GM12878 (cell line): Measurements from ENCODE around the gene EPB41. TPM values are rescaled to one million over a fixed set of nuclear protein-coding genes. Genes with fewer than 3 reads are reported as not detected.

Source experiments
- ATAC-seq: fragments of 200-7000 bp; cut with Tn5 transposase; 3 replicates; pipeline ENCODE4 v1.9.1; 2020; ENCODE audit warnings: mild to moderate bottlenecking, moderate library complexity
- BruUV-seq: library from RNA; stranded (reverse); fragments of 400-500 nt; replicated peaks from 2 replicates; lab custom pipeline; 2021; lab: Mats Ljungman, UMichigan
- CTCF ChIA-PET: fragments of 300-600 bp; sonication (Branson Sonifier 250); formaldehyde crosslinking; extraction: SDS; loops from one replicate; lab custom pipeline; 2021; ENCODE audit warnings: inconsistent platforms; lab: Yijun Ruan, JAX
- POLR2A ChIA-PET: fragments of 350-600 bp; formaldehyde crosslinking; extraction: SDS; loops from one replicate; lab custom pipeline; 2021; ENCODE audit warnings: inconsistent platforms; lab: Charles Lee
- RAD21 ChIA-PET: fragments of 300-600 bp; sonication (Branson Sonifier 250); formaldehyde crosslinking; loops from one replicate; lab custom pipeline; 2023; ENCODE audit warnings: antibody characterized with exemption; ENCODE audit not compliant: unreplicated experiment; lab: Charles Lee
- SMC1A ChIA-PET: fragments of 300-600 bp; sonication (Branson Sonifier 250); formaldehyde crosslinking; loops from one replicate; lab custom pipeline; 2023; ENCODE audit not compliant: unreplicated experiment, uncharacterized antibody; lab: Charles Lee
- DNase-seq: peaks from one replicate; pipeline ENCODE4 v3.0.0-alpha.2; 2011; ENCODE audit warnings: low read depth, low spot score
- FAIRE-seq: peaks from 3 replicates; lab custom pipeline; 2011; peaks lifted over from hg19 to GRCh38; lab: Jason Lieb, UNC
- H2AFZ ChIP-seq: 2 replicates; pipeline ENCODE4 v1.6.0; 2011; ENCODE audit warnings: low read depth, low read length, control low read depth; ENCODE audit not compliant: control insufficient read depth
- H3K27ac ChIP-seq: 2 replicates; pipeline ENCODE4 v1.5.1; 2011; ENCODE audit warnings: control low read depth; ENCODE audit not compliant: control insufficient read depth, insufficient read depth
- H3K27me3 ChIP-seq, 2 experiments: replicated peaks in 1 of 2; 2 replicates each; pipeline versions ENCODE4 v1.6.0 to v1.6.1; 2011; ENCODE audit warnings: low read length in 1 of 2; ENCODE audit not compliant: control insufficient read depth in 2 of 2, insufficient read depth in 2 of 2
- H3K36me3 ChIP-seq, 2 experiments: 2 replicates each; pipeline ENCODE4 v1.5.1; 2011; ENCODE audit warnings: low read length in 1 of 2; ENCODE audit not compliant: control insufficient read depth in 2 of 2, insufficient read depth in 2 of 2
- H3K4me1 ChIP-seq: 2 replicates; pipeline ENCODE4 v1.6.1; 2011; ENCODE audit warnings: mild to moderate bottlenecking, low read length, moderate library complexity, mixed read lengths; ENCODE audit not compliant: control insufficient read depth, insufficient read depth
- H3K4me2 ChIP-seq: 2 replicates; pipeline ENCODE4 v1.6.0; 2011; ENCODE audit warnings: control low read depth; ENCODE audit not compliant: control insufficient read depth, insufficient read depth
- H3K4me3 ChIP-seq: fragments of 200-600 bp; sonication (generic); 2 replicates; pipeline ENCODE4 v1.5.1; 2016
- H3K79me2 ChIP-seq: 2 replicates; pipeline ENCODE4 v1.6.0; 2011; ENCODE audit warnings: low read length; ENCODE audit not compliant: control insufficient read depth, insufficient read depth
- H3K9ac ChIP-seq: 2 replicates; pipeline ENCODE4 v1.8.0; 2011; ENCODE audit warnings: low read length, control low read depth, mixed read lengths; ENCODE audit not compliant: control insufficient read depth, insufficient read depth
- H3K9me3 ChIP-seq: replicated peaks from 3 replicates; pipeline ENCODE4 v1.5.1; 2011; ENCODE audit warnings: mild to moderate bottlenecking, low read length; ENCODE audit not compliant: control insufficient read depth, insufficient read depth
- H4K20me1 ChIP-seq: 2 replicates; pipeline ENCODE4 v1.6.0; 2011; ENCODE audit not compliant: control insufficient read depth, insufficient read depth
- BRCA1 ChIP-seq: IDR thresholded peaks from 2 replicates; pipeline ENCODE4 v1.6.1; 2011; ENCODE audit warnings: low read depth, low read length, improper control_type of control experiment
- EP300 ChIP-seq, 2 experiments: fragments of 150-350 bp in 1 of 2; IDR thresholded peaks; 2 replicates each; pipeline ENCODE4 v1.6.1; 2011 to 2012; ENCODE audit warnings: low read depth in 2 of 2, low read length in 2 of 2, borderline replicate concordance in 1 of 2, improper control_type of control experiment in 1 of 2, inconsistent platforms in 1 of 2; ENCODE audit not compliant: control insufficient read depth in 1 of 2
- NR2C2 ChIP-seq: IDR thresholded peaks from 2 replicates; pipeline ENCODE4 v1.6.1; 2011; ENCODE audit warnings: borderline replicate concordance, low read depth; ENCODE audit not compliant: control insufficient read depth, insufficient read length
- PML ChIP-seq: IDR thresholded peaks from 2 replicates; pipeline ENCODE4 v1.6.1; 2012; ENCODE audit warnings: low read length, inconsistent platforms
- POLR2A ChIP-seq: IDR thresholded peaks from 2 replicates; pipeline ENCODE4 v1.6.1; 2011; ENCODE audit warnings: low read depth, mild to moderate bottlenecking, low read length
- SMC3 ChIP-seq: IDR thresholded peaks from 2 replicates; pipeline ENCODE4 v1.6.1; 2011; ENCODE audit warnings: low read length, improper control_type of control experiment, borderline replicate concordance
- SREBF1 ChIP-seq: IDR thresholded peaks from 2 replicates; pipeline ENCODE4 v1.6.1; 2012; ENCODE audit warnings: mild to moderate bottlenecking, low read length
- SUZ12 ChIP-seq: fragments of 200-600 bp; sonication (generic); IDR thresholded peaks from one replicate; pipeline ENCODE4 v1.6.1; 2018; ENCODE audit warnings: antibody characterized with exemption, mild to moderate bottlenecking; ENCODE audit not compliant: unreplicated experiment
- ZNF217 ChIP-seq: fragments of 450-650 bp; IDR thresholded peaks from 2 replicates; pipeline ENCODE4 v1.6.1; 2017; ENCODE audit warnings: antibody characterized with exemption, mild to moderate bottlenecking
- WGBS: methylation state at CpG from one replicate; pipeline ENCODE4 v1.1.6; 2016; ENCODE audit warnings: low lambda C conversion rate; ENCODE audit not compliant: insufficient replicate concordance, insufficient coverage; ENCODE audit errors: missing lambda C conversion rate; 5-methylcytosine and 5-hydroxymethylcytosine counted together
- in situ Hi-C: fragments of 300-500 bp; cut with MboI; formaldehyde crosslinking; loops from 9 replicates; pipeline ENCODE4 v1.14.3; 2018; ENCODE audit warnings: mixed read lengths
- intact Hi-C: fragments of 100-400 bp; cut with micrococcal nuclease; formaldehyde crosslinking; loops from one replicate; pipeline ENCODE4 v1.14.2; 2022; ENCODE audit not compliant: unreplicated experiment
- polyA plus RNA-seq, 11 experiments: library from polyadenylated mRNA; depleted of rRNA in 4 of 11; unstranded in 6 of 11; stranded (reverse) in 5 of 11; fragments of >200 nt; fragmentation: Nextera tagmentation in 4 of 11; fragmentation: Illumina TruSeq in 1 of 11; extraction: Ambion mirVana in 4 of 11; extraction: Trizol in 1 of 11; gene quantifications; 1 replicate in 1 of 11; 2 replicates in 10 of 11; pipeline versions ENCODE4 v1.2.1 to v1.2.3, GENCODE V29; 2011 to 2016; ENCODE audit warnings: inconsistent platforms in 2 of 11, missing spikeins in 2 of 11, low read depth in 1 of 11
- total RNA-seq, 4 experiments: library from RNA; depleted of rRNA in 3 of 4; stranded (reverse); fragments of >200 nt in 3 of 4; fragmentation: Illumina TruSeq in 1 of 4; extraction: Trizol in 1 of 4; gene quantifications; 2 replicates each; pipeline versions ENCODE4 v1.2.1 to v1.2.3, GENCODE V29; 2013 to 2021

The EPB41 gene
- total and polyA plus RNA-seq, 10 of the 15 experiments (the other 5 are each of a cell fraction or from before 2014, with no cell fraction given), result 1.1 to 77.6 (median 58.8) TPM

GRCh38 chr1:29164588-29164987 lies 250.2 kb downstream of the EPB41 start (continued):
- no peak for TF ChIP-seq SREBF1
- TF ChIP-seq SMC3, result no peak
- TF ChIP-seq SUZ12, result no peak
- no peak for TF ChIP-seq BRCA1
- TF ChIP-seq EP300 (IDR thresholded peaks at IDR 0.05; ENCODE audit: borderline replicate concordance in 1 of 2, control insufficient read depth in 1 of 2, low read depth in 2 of 2, low read length in 2 of 2), result no peak
- TF ChIP-seq NR2C2, result no peak
- TF ChIP-seq ZNF217, result no peak
- TF ChIP-seq, all 136 proteins: peak for 0

GRCh38 chr1:29166291-29166878 lies 252.0 kb downstream of the EPB41 start:
- FAIRE-seq (no peak), ATAC-seq (no peak), DNase-seq (no peak)
- no peaks in the 10 kb centered on the region for H3K9me3 ChIP-seq
- peaks cover 78% of the 10 kb centered on the region for H3K79me2 ChIP-seq
- TSS peak; percentile 1 for BruUV-seq
- RAD21 ChIA-PET, result interaction anchor here (1.0 kb wide), 1 partner anchor 15 kb away, joined by 3 read pairs; the partner anchor contains the start of gene SRSF4
- in situ Hi-C loops, result no loop called here
- H2AFZ ChIP-seq, result no peak overlapping the region
- WGBS, result 71% methylated on average over 9 of the region's 9 CpGs
- H4K20me1 ChIP-seq, result peaks cover 4% of the 10 kb centered on the region; the same call in 1 of the 2 replicates
- CTCF ChIA-PET, result interaction anchor here (0.8 to 1.6 kb wide), 5 partner anchors 10 to 36 kb away, joined by 3 to 4 read pairs (median 3); partner anchors contain the start of gene SRSF4
- no peak overlapping the region for H3K27ac ChIP-seq
- H3K27me3 ChIP-seq, result no peaks in the 10 kb centered on the region
- POLR2A ChIA-PET, result interaction anchor here (1.2 kb wide), 1 partner anchor 10 kb away, joined by 5 read pairs; no protein-coding TSS in a partner anchor
- no peak overlapping the region for H3K9ac ChIP-seq
- H3K36me3 ChIP-seq, result peaks cover 13 to 41% of the 10 kb centered on the region in 2 experiments
- H3K4me1 ChIP-seq, result peaks cover 5% of the 10 kb centered on the region; the same call in 1 of the 2 replicates
- no peak overlapping the region for H3K4me2 ChIP-seq
- H3K4me3 ChIP-seq, result no peak overlapping the region
- intact Hi-C loops, result no loop called here
- TF ChIP-seq PML, result no peak
- 0 out of 2 replicates have a peak, but pooled peaks have one; percentile 31 for TF ChIP-seq POLR2A
- SMC1A ChIA-PET, result interaction anchor here (1.1 to 2.3 kb wide), 5 partner anchors 8 to 586 kb away, joined by 3 to 6 read pairs (median 5); partner anchors contain the start of gene SRSF4
